ENCODE measurements around the gene TMEM255B. TPM values are rescaled to one million over a fixed set of nuclear protein-coding genes. Genes with fewer than 3 reads are reported as not detected.

Gene TMEM255B
- total RNA-seq, 1 donor from 2014 or later: 45.6 TPM

GRCh38 chr13:113859311-113860050, 100.5 kb downstream of the TMEM255B start:
- no peak for DNase-seq (ENCODE audit: low read depth in 2 of 2)

- DNase-seq (ENCODE audit: low read depth in 2 of 2): no peak
Observed at GRCh38 chr13:113860051-113860664, 101.1 kb downstream of the TMEM255B start.

GRCh38 chr13:113860665-113861432, 101.8 kb downstream of the TMEM255B start:
- no peak for DNase-seq (ENCODE audit: low read depth in 2 of 2)

GRCh38 chr13:113861433-113862030, 102.5 kb downstream of the TMEM255B start:
- DNase-seq (ENCODE audit: low read depth in 2 of 2): no peak

GRCh38 chr13:113862191-113862930, 103.3 kb downstream of the TMEM255B start:
- DNase-seq (ENCODE audit: low read depth in 2 of 2): no peak

GRCh38 chr13:113862931-113863523, 104.0 kb downstream of the TMEM255B start:
- peak in 1 of 2 donors; percentile 26 for DNase-seq (ENCODE audit: low read depth in 2 of 2)

- DNase-seq (ENCODE audit: low read depth in 2 of 2): peak in 1 of 2 donors; percentile 43
Observed at GRCh38 chr13:113863524-113864272, 104.7 kb downstream of the TMEM255B start, which contains the start of gene GAS6. TSS of gene GAS6 (minus strand) at chr13:113864076. CDS start at chr13:113863920, 156 bp downstream.

GRCh38 chr13:113864273-113864890, 105.4 kb downstream of the TMEM255B start:
- no peak for DNase-seq (ENCODE audit: low read depth in 2 of 2)

- DNase-seq (ENCODE audit: low read depth in 2 of 2): no peak
Observed at GRCh38 chr13:113865427-113865826, 106.4 kb downstream of the TMEM255B start.

Other genes starting within 250 kb of the TMEM255B start
- gene TFDP1, start 174.5 kb upstream of the TMEM255B start, total RNA-seq: 45.9 and 48.0 TPM in 2 replicates
- not detected in 2 replicates for gene ATP4B, start 101.0 kb upstream of the TMEM255B start, total RNA-seq
- gene GRK1, start 92.0 kb upstream of the TMEM255B start, total RNA-seq: not detected in 2 replicates
- 58.0 and 126 TPM in 2 replicates for gene GAS6, start 104.8 kb downstream of the TMEM255B start, total RNA-seq
- 0.13 TPM in 2 replicates for gene C13orf46, start 214.8 kb downstream of the TMEM255B start, total RNA-seq